CD4-positive, alpha-beta memory T cell (primary cell): ENCODE results near the gene EPS8. TPM values are rescaled to one million over a fixed set of nuclear protein-coding genes. Genes with fewer than 3 reads are reported as not detected.

Experiments
- CTCF ChIA-PET: fragments of 350-600 bp; sonication (Branson Sonifier 250); formaldehyde crosslinking; loops from one replicate; lab custom pipeline; 2021; ENCODE audit warnings: inconsistent platforms; ENCODE audit not compliant: partially characterized antibody; lab: Charles Lee
- POLR2A ChIA-PET: fragments of 350-600 bp; sonication (Branson Sonifier 250); formaldehyde crosslinking; loops from one replicate; lab custom pipeline; 2021; ENCODE audit not compliant: partially characterized antibody; lab: Charles Lee
- DNase-seq, 5 donors: peaks; one replicate each; pipeline versions ENCODE4 v3.0.0 to v3.0.0-alpha.2; 2020 to 2022; ENCODE audit warnings: mixed read lengths in 1 of 5
- H3K27ac ChIP-seq: one replicate; pipeline ENCODE4 v1.7.0; 2013; ENCODE audit warnings: low read depth, low read length
- H3K27me3 ChIP-seq: 2 replicates; pipeline ENCODE4 v1.7.0; 2013; ENCODE audit warnings: mild to moderate bottlenecking, low read length, moderate library complexity; ENCODE audit not compliant: insufficient read depth
- H3K36me3 ChIP-seq: 2 replicates; pipeline ENCODE4 v1.7.0; 2013; ENCODE audit warnings: mild to moderate bottlenecking, low read length, moderate library complexity; ENCODE audit not compliant: insufficient read depth
- H3K4me1 ChIP-seq: 2 replicates; pipeline ENCODE4 v1.7.0; 2013; ENCODE audit warnings: mild to moderate bottlenecking, low read length, moderate library complexity; ENCODE audit not compliant: insufficient read depth
- H3K4me3 ChIP-seq, 2 donors: one replicate each; pipeline ENCODE4 v1.7.0; 2013; ENCODE audit warnings: low read length in 2 of 2, mild to moderate bottlenecking in 1 of 2
- H3K9me3 ChIP-seq, 2 donors: one replicate each; pipeline ENCODE4 v1.7.0; 2013; ENCODE audit warnings: low read length in 2 of 2, control low read depth in 1 of 2; ENCODE audit not compliant: control insufficient read depth in 1 of 2
- H3K27ac Mint-ChIP-seq, 7 donors: one replicate each; pipeline ENCODE4 v1.8.0; 2020 to 2021; ENCODE audit warnings: mixed read lengths in 7 of 7, mild to moderate bottlenecking in 6 of 7, inconsistent platforms in 3 of 7, moderate library complexity in 3 of 7
- H3K27me3 Mint-ChIP-seq, 2 donors: one replicate each; pipeline ENCODE4 v1.8.0; 2020 to 2021; ENCODE audit warnings: mixed read lengths in 2 of 2
- H3K36me3 Mint-ChIP-seq, 2 donors: one replicate each; pipeline ENCODE4 v1.8.0; 2020 to 2021; ENCODE audit warnings: mixed read lengths in 2 of 2, inconsistent platforms in 1 of 2, mild to moderate bottlenecking in 1 of 2
- H3K4me1 Mint-ChIP-seq, 4 donors: one replicate each; pipeline ENCODE4 v1.8.0; 2020 to 2021; ENCODE audit warnings: mixed read lengths in 4 of 4, mild to moderate bottlenecking in 1 of 4
- H3K4me3 Mint-ChIP-seq, 8 donors: one replicate each; pipeline ENCODE4 v1.8.0; 2020 to 2021; ENCODE audit warnings: mixed read lengths in 8 of 8, mild to moderate bottlenecking in 7 of 8, moderate library complexity in 6 of 8, inconsistent platforms in 3 of 8
- H3K9me3 Mint-ChIP-seq, 8 donors: one replicate each; pipeline ENCODE4 v1.8.0; 2020 to 2021; ENCODE audit warnings: mixed read lengths in 8 of 8, mild to moderate bottlenecking in 5 of 8, inconsistent platforms in 3 of 8, moderate library complexity in 1 of 8
- intact Hi-C: fragments of 100-400 bp; cut with micrococcal nuclease; formaldehyde crosslinking; loops from one replicate; pipeline ENCODE4 v1.15.1; 2023
- polyA plus RNA-seq, 2 donors: library from polyadenylated mRNA; unstranded; fragments of 300-500 nt; fragmentation: Illumina TruSeq; gene quantifications; one replicate each; pipeline ENCODE4 v1.2.3, GENCODE V29; 2021
- total RNA-seq, 2 experiments: library from RNA; stranded (reverse); gene quantifications; one replicate each; pipeline ENCODE4 v1.2.3, GENCODE V29; 2021

The EPS8 gene
- total and polyA plus RNA-seq, 4 experiments from 2014 or later = 2.6 to 4.0 (median 3.6) TPM

- Histone ChIP-seq H3K4me1 (no peaks in the 10 kb centered on the region), H3K4me3 (no peak overlapping the region), H3K9me3 (no peaks in the 10 kb centered on the region), H3K36me3 (no peaks in the 10 kb centered on the region), H3K27me3 (no peaks in the 10 kb centered on the region), H3K27ac (no peak overlapping the region)
- Mint-ChIP-seq H3K9me3 (peaks cover 0 to 2% (median 0%) of the 10 kb centered on the region in 8 donors), H3K27me3 (peaks cover 0 to 2% of the 10 kb centered on the region in 2 donors), H3K4me3 (no peak overlapping the region), H3K27ac (no peak overlapping the region), H3K36me3 (peaks cover 0 to 5% of the 10 kb centered on the region in 2 donors), H3K4me1 (no peaks in the 10 kb centered on the region)
- intact Hi-C loops = no loop called here
- CTCF ChIA-PET = interaction anchor here (0.7 kb wide), 1 partner anchor 775 kb away, joined by 3 read pairs; no protein-coding TSS in a partner anchor
- POLR2A ChIA-PET = no interaction called here
- no peak for DNase-seq
Observed at GRCh38 chr12:15644700-15645099, 144.5 kb downstream of the EPS8 start.

GRCh38 chr12:15638231-15638630 is 151.0 kb downstream of the EPS8 start:
- intact Hi-C loops = no loop called here
- H3K36me3 Mint-ChIP-seq = peaks cover 0 to 9% of the 10 kb centered on the region in 2 donors
- H3K27me3 Mint-ChIP-seq = peaks cover 0 to 4% of the 10 kb centered on the region in 2 donors
- H3K4me1 Mint-ChIP-seq = no peaks in the 10 kb centered on the region
- no peak overlapping the region for H3K27ac ChIP-seq
- no peak for DNase-seq
- no peaks in the 10 kb centered on the region for H3K9me3 ChIP-seq
- peaks cover 0 to 2% (median 0%) of the 10 kb centered on the region in 8 donors for H3K9me3 Mint-ChIP-seq
- no peaks in the 10 kb centered on the region for H3K27me3 ChIP-seq
- no peak overlapping the region for H3K4me3 Mint-ChIP-seq
- H3K27ac Mint-ChIP-seq = no peak overlapping the region
- no peak overlapping the region for H3K4me3 ChIP-seq
- ChIA-PET CTCF (no interaction called here), POLR2A (no interaction called here)
- H3K4me1 ChIP-seq = no peaks in the 10 kb centered on the region
- no peaks in the 10 kb centered on the region for H3K36me3 ChIP-seq

- Histone ChIP-seq H3K27ac (no peak overlapping the region), H3K36me3 (no peaks in the 10 kb centered on the region), H3K4me3 (no peak overlapping the region), H3K4me1 (no peaks in the 10 kb centered on the region), H3K27me3 (no peaks in the 10 kb centered on the region), H3K9me3 (no peaks in the 10 kb centered on the region)
- Mint-ChIP-seq H3K4me1 (no peaks in the 10 kb centered on the region), H3K4me3 (no peak overlapping the region), H3K27ac (no peak overlapping the region), H3K27me3 (peaks cover 0 to 4% of the 10 kb centered on the region in 2 donors), H3K9me3 (peaks cover 0 to 4% (median 0%) of the 10 kb centered on the region in 8 donors), H3K36me3 (peaks cover 0 to 9% of the 10 kb centered on the region in 2 donors)
- POLR2A ChIA-PET = no interaction called here
- CTCF ChIA-PET = interaction anchor here (1.5 kb wide), 1 partner anchor 14 kb away, joined by 3 read pairs; no protein-coding TSS in a partner anchor
- intact Hi-C loops = no loop called here
- DNase-seq = no peak
Observed at GRCh38 chr12:15636060-15636890, 152.9 kb downstream of the EPS8 start.

- H3K9me3 Mint-ChIP-seq = peaks cover 0 to 2% (median 0%) of the 10 kb centered on the region in 8 donors
- CTCF ChIA-PET = no interaction called here
Observed at GRCh38 chr12:15634010-15634683, 155.0 kb downstream of the EPS8 start.

GRCh38 chr12:15633201-15633600 is 156.0 kb downstream of the EPS8 start:
- Histone ChIP-seq H3K4me1 (no peaks in the 10 kb centered on the region), H3K36me3 (no peaks in the 10 kb centered on the region), H3K4me3 (no peak overlapping the region), H3K9me3 (no peaks in the 10 kb centered on the region), H3K27me3 (no peaks in the 10 kb centered on the region), H3K27ac (no peak overlapping the region)
- no peak overlapping the region for H3K27ac Mint-ChIP-seq
- peaks cover 0 to 2% of the 10 kb centered on the region in 2 donors for H3K27me3 Mint-ChIP-seq
- no peak for DNase-seq
- intact Hi-C loops = no loop called here
- no peak overlapping the region for H3K4me3 Mint-ChIP-seq
- H3K36me3 Mint-ChIP-seq = no peaks in the 10 kb centered on the region
- peaks cover 0 to 2% (median 0%) of the 10 kb centered on the region in 8 donors for H3K9me3 Mint-ChIP-seq
- no peaks in the 10 kb centered on the region for H3K4me1 Mint-ChIP-seq
- POLR2A ChIA-PET = no interaction called here
- CTCF ChIA-PET = no interaction called here

More at GRCh38 chr12:15634010-15634683, 155.0 kb downstream of the EPS8 start:
- Mint-ChIP-seq H3K36me3 (no peaks in the 10 kb centered on the region), H3K27me3 (peaks cover 0 to 2% of the 10 kb centered on the region in 2 donors), H3K27ac (no peak overlapping the region), H3K4me1 (no peaks in the 10 kb centered on the region), H3K4me3 (no peak overlapping the region)
- H3K4me1 ChIP-seq = no peaks in the 10 kb centered on the region
- H3K36me3 ChIP-seq = no peaks in the 10 kb centered on the region
- H3K27me3 ChIP-seq = no peaks in the 10 kb centered on the region
- no peak for DNase-seq
- POLR2A ChIA-PET = no interaction called here
- intact Hi-C loops = no loop called here
- H3K27ac ChIP-seq = no peak overlapping the region
- H3K9me3 ChIP-seq = no peaks in the 10 kb centered on the region
- no peak overlapping the region for H3K4me3 ChIP-seq

- Mint-ChIP-seq H3K4me1 (no peaks in the 10 kb centered on the region), H3K36me3 (no peaks in the 10 kb centered on the region), H3K9me3 (peaks cover 0 to 2% (median 0%) of the 10 kb centered on the region in 8 donors), H3K27me3 (peaks cover 0 to 2% of the 10 kb centered on the region in 2 donors), H3K4me3 (no peak overlapping the region), H3K27ac (peak overlapping the region in 1 of 7 donors; percentile 38)
- H3K4me3 ChIP-seq = no peak overlapping the region
- ChIA-PET POLR2A (no interaction called here), CTCF (no interaction called here)
- no peaks in the 10 kb centered on the region for H3K36me3 ChIP-seq
- intact Hi-C loops = no loop called here
- no peaks in the 10 kb centered on the region for H3K4me1 ChIP-seq
- H3K27ac ChIP-seq = no peak overlapping the region
- H3K27me3 ChIP-seq = no peaks in the 10 kb centered on the region
- H3K9me3 ChIP-seq = no peaks in the 10 kb centered on the region
- no peak for DNase-seq
Observed at GRCh38 chr12:15632708-15633107, 156.5 kb downstream of the EPS8 start.

GRCh38 chr12:15631007-15631715 is 158.0 kb downstream of the EPS8 start:
- H3K36me3 ChIP-seq = no peaks in the 10 kb centered on the region
- H3K27ac Mint-ChIP-seq = no peak overlapping the region
- H3K36me3 Mint-ChIP-seq = no peaks in the 10 kb centered on the region
- peaks cover 0 to 2% (median 0%) of the 10 kb centered on the region in 8 donors for H3K9me3 Mint-ChIP-seq
- intact Hi-C loops = no loop called here
- H3K4me3 Mint-ChIP-seq = no peak overlapping the region
- no peak overlapping the region for H3K4me3 ChIP-seq
- H3K4me1 ChIP-seq = no peaks in the 10 kb centered on the region
- CTCF ChIA-PET = no interaction called here
- no peak for DNase-seq
- H3K27me3 Mint-ChIP-seq = peaks cover 0 to 2% of the 10 kb centered on the region in 2 donors
- H3K27me3 ChIP-seq = no peaks in the 10 kb centered on the region
- POLR2A ChIA-PET = no interaction called here
- peaks cover 0 to 1% (median 0%) of the 10 kb centered on the region in 4 donors for H3K4me1 Mint-ChIP-seq
- no peak overlapping the region for H3K27ac ChIP-seq
- H3K9me3 ChIP-seq = no peaks in the 10 kb centered on the region
